MM.1S (cell line): ENCODE measurements around the gene TMEM42.

ENCODE experiments used
- EZH2 ChIP-seq: fragments of 300-600 bp; sonication (generic); optimal IDR thresholded peaks from 2 replicates; pipeline ENCODE3; 2017; ENCODE audit warnings: low read depth, mild to moderate bottlenecking, antibody characterized with exemption, low read length, mixed read lengths
- TF ChIP-seq, protein P1 (sequence below): fragments of 300-600 bp; sonication (generic); IDR thresholded peaks from 2 replicates; pipeline ENCODE4 v1.5.1; 2016; ENCODE audit warnings: antibody characterized with exemption, low read length, mixed read lengths

DNA sequence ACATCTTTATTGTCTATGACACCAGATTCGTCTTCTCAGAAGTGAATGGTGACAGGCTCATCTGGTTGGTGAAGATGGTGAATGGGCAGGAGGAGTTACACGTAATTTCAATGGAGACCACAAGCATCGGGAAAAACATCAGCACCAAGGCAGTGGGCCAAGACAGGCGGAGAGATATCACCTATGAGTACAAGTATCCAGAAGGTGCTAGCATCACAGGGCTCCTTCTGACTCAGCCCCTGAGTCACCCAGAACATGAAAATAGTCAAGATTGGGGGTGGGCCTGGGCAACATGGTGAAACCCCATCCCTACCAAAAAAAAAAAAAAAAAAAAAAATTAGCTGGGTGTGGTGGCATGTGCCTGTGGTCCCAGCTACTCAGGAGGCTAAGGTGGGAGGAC lies 45.3 kb downstream of the TMEM42 start:
- TF ChIP-seq, protein P1, sequence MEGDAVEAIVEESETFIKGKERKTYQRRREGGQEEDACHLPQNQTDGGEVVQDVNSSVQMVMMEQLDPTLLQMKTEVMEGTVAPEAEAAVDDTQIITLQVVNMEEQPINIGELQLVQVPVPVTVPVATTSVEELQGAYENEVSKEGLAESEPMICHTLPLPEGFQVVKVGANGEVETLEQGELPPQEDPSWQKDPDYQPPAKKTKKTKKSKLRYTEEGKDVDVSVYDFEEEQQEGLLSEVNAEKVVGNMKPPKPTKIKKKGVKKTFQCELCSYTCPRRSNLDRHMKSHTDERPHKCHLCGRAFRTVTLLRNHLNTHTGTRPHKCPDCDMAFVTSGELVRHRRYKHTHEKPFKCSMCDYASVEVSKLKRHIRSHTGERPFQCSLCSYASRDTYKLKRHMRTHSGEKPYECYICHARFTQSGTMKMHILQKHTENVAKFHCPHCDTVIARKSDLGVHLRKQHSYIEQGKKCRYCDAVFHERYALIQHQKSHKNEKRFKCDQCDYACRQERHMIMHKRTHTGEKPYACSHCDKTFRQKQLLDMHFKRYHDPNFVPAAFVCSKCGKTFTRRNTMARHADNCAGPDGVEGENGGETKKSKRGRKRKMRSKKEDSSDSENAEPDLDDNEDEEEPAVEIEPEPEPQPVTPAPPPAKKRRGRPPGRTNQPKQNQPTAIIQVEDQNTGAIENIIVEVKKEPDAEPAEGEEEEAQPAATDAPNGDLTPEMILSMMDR, result no peak
- TF ChIP-seq EZH2, result no peak
